Sigmoid colon (tissue), 7 donors: ENCODE results near the gene GRM4. TPM values are rescaled to one million over a fixed set of nuclear protein-coding genes. Genes with fewer than 3 reads are reported as not detected.

ENCODE experiments used
- DNase-seq: peaks from one replicate; pipeline ENCODE4 v3.0.0-alpha.2; 2019
- H3K27ac ChIP-seq, 4 donors: fragments of 200-600 bp; sonication (generic); one replicate each; pipeline ENCODE4 v1.5.1; 2016 to 2019; ENCODE audit warnings: mild to moderate bottlenecking in 1 of 4
- H3K27me3 ChIP-seq, 3 donors: fragments of 200-600 bp; sonication (generic); one replicate each; pipeline ENCODE4 v1.5.1; 2019; ENCODE audit warnings: mild to moderate bottlenecking in 1 of 3
- H3K36me3 ChIP-seq, 4 donors: fragments of 200-600 bp; sonication (generic); one replicate each; pipeline ENCODE4 v1.5.1; 2016 to 2019
- H3K4me1 ChIP-seq, 4 donors: fragments of 200-600 bp; sonication (generic); one replicate each; pipeline ENCODE4 v1.5.1; 2017 to 2019
- H3K4me3 ChIP-seq, 4 donors: fragments of 200-600 bp; sonication (generic); one replicate each; pipeline ENCODE4 v1.5.1; 2017 to 2019; ENCODE audit warnings: mild to moderate bottlenecking in 2 of 4, moderate library complexity in 1 of 4
- H3K9me3 ChIP-seq, 4 donors: fragments of 200-600 bp in 3 of 4; sonication (generic) in 3 of 4; one replicate each; pipeline versions ENCODE4 v1.5.1 to v1.6.1; 2013 to 2019
- CTCF ChIP-seq, 4 experiments: fragments of 450-650 bp in 3 of 4; fragments of 200-600 bp in 1 of 4; IDR thresholded peaks; one replicate each; pipeline ENCODE4 v1.5.1; 2016 to 2019; ENCODE audit warnings: antibody characterized with exemption in 4 of 4, mild to moderate bottlenecking in 3 of 4, moderate library complexity in 2 of 4
- EP300 ChIP-seq, 4 donors: sonication (generic); formaldehyde crosslinking; IDR thresholded peaks; one replicate each; pipeline ENCODE4 v1.6.1; 2017; ENCODE audit warnings: antibody characterized with exemption in 4 of 4
- POLR2A ChIP-seq, 2 donors: fragments of 450-650 bp; IDR thresholded peaks; one replicate each; pipeline ENCODE4 v1.6.1; 2016; ENCODE audit warnings: antibody characterized with exemption in 2 of 2, mild to moderate bottlenecking in 2 of 2, moderate library complexity in 2 of 2
- POLR2AphosphoS5 ChIP-seq, 4 donors: sonication (generic); formaldehyde crosslinking; IDR thresholded peaks; one replicate each; pipeline ENCODE4 v1.6.1; 2017; ENCODE audit warnings: antibody characterized with exemption in 4 of 4
- WGBS, 2 donors: extraction: QIAGEN DNeasy Blood & Tissue Kit; methylation state at CpG; one replicate each; pipeline ENCODE4 v1.1.7; 2013; 5-methylcytosine and 5-hydroxymethylcytosine counted together
- intact Hi-C: fragments of 100-400 bp; cut with DNase I; formaldehyde crosslinking; loops from one replicate; pipeline ENCODE4 v1.15.1; 2023
- polyA plus RNA-seq, 3 donors: library from polyadenylated mRNA; stranded (reverse); fragments of 200-250 nt; gene quantifications; one replicate each; pipeline ENCODE4 v1.2.3, GENCODE V29; 2013
- total RNA-seq, 4 donors: library from RNA; depleted of rRNA; stranded (reverse); fragments of >200 nt; gene quantifications; one replicate each; pipeline ENCODE4 v1.1.0, GENCODE V29; 2016
- donor health status: healthy with polysubstance abuse.
- donor health status: Bipolar disorder and iron deficiency.
- donor health status: healthy.

GRM4 gene
- total and polyA plus RNA-seq, 7 donors: 0.07 to 0.14 TPM; not detected in 5

GRCh38 chr6:34182751-34183531 is 37.1 kb upstream of the GRM4 start:
- DNase-seq: no peak
- Histone ChIP-seq H3K9me3 (no peaks in the 10 kb centered on the region), H3K27me3 (no peaks in the 10 kb centered on the region), H3K4me3 (no peak overlapping the region), H3K36me3 (no peaks in the 10 kb centered on the region), H3K4me1 (no peaks in the 10 kb centered on the region), H3K27ac (no peak overlapping the region)
- WGBS, 2 donors: 51 to 85% methylated on average over 8 of the region's 8 CpGs
- intact Hi-C loops: no loop called here
- no peak for TF ChIP-seq POLR2A (IDR thresholded peaks at IDR 0.05)
- no peak for TF ChIP-seq CTCF (IDR thresholded peaks at IDR 0.05)
- TF ChIP-seq POLR2AphosphoS5 (IDR thresholded peaks at IDR 0.05): no peak
- TF ChIP-seq EP300 (IDR thresholded peaks at IDR 0.05): no peak

GRCh38 chr6:34181908-34182307 is 36.0 kb upstream of the GRM4 start:
- 60 to 88% methylated on average over 1 of the region's 1 CpG for WGBS, 2 donors
- no peak for DNase-seq
- Histone ChIP-seq H3K4me3 (no peak overlapping the region), H3K9me3 (no peaks in the 10 kb centered on the region), H3K27me3 (no peaks in the 10 kb centered on the region), H3K36me3 (no peaks in the 10 kb centered on the region), H3K4me1 (no peaks in the 10 kb centered on the region), H3K27ac (no peak overlapping the region)
- intact Hi-C loops: no loop called here
- TF ChIP-seq POLR2AphosphoS5 (IDR thresholded peaks at IDR 0.05): no peak
- no peak for TF ChIP-seq EP300 (IDR thresholded peaks at IDR 0.05)
- TF ChIP-seq POLR2A (IDR thresholded peaks at IDR 0.05): no peak
- TF ChIP-seq CTCF (IDR thresholded peaks at IDR 0.05): no peak

- no peak for DNase-seq
- 70 to 76% methylated on average over 12 of the region's 12 CpGs for WGBS, 2 donors
- intact Hi-C loops: no loop called here
- Histone ChIP-seq H3K9me3 (no peaks in the 10 kb centered on the region), H3K36me3 (no peaks in the 10 kb centered on the region), H3K27ac (no peak overlapping the region), H3K4me1 (no peaks in the 10 kb centered on the region), H3K27me3 (no peaks in the 10 kb centered on the region), H3K4me3 (no peak overlapping the region)
- TF ChIP-seq EP300 (IDR thresholded peaks at IDR 0.05): no peak
- TF ChIP-seq POLR2A (IDR thresholded peaks at IDR 0.05): no peak
- no peak for TF ChIP-seq CTCF (IDR thresholded peaks at IDR 0.05)
- no peak for TF ChIP-seq POLR2AphosphoS5 (IDR thresholded peaks at IDR 0.05)
Observed at GRCh38 chr6:34179106-34179720, 33.3 kb upstream of the GRM4 start.

- Histone ChIP-seq H3K36me3 (no peaks in the 10 kb centered on the region), H3K27me3 (no peaks in the 10 kb centered on the region), H3K4me3 (no peak overlapping the region), H3K4me1 (no peaks in the 10 kb centered on the region), H3K27ac (no peak overlapping the region), H3K9me3 (no peaks in the 10 kb centered on the region)
- intact Hi-C loops: no loop called here
- 92 to 95% methylated on average over 19 of the region's 19 CpGs for WGBS, 2 donors
- DNase-seq: no peak
- no peak for TF ChIP-seq POLR2AphosphoS5 (IDR thresholded peaks at IDR 0.05)
Observed at GRCh38 chr6:34178357-34179105, 32.6 kb upstream of the GRM4 start.

GRCh38 chr6:34177181-34177591 is 31.3 kb upstream of the GRM4 start:
- no peak for DNase-seq
- 85 to 93% methylated on average over 5 of the region's 5 CpGs for WGBS, 2 donors
- H3K4me3 ChIP-seq: no peak overlapping the region
- no peak overlapping the region for H3K27ac ChIP-seq
- intact Hi-C loops: no loop called here
- no peaks in the 10 kb centered on the region for H3K4me1 ChIP-seq
- TF ChIP-seq EP300 (IDR thresholded peaks at IDR 0.05): no peak
- no peak for TF ChIP-seq POLR2AphosphoS5 (IDR thresholded peaks at IDR 0.05)
- no peaks in the 10 kb centered on the region for H3K36me3 ChIP-seq
- no peaks in the 10 kb centered on the region for H3K27me3 ChIP-seq
- H3K9me3 ChIP-seq: no peaks in the 10 kb centered on the region
